Measurements from ENCODE around the gene RNU7-1. TPM values are rescaled to one million over a fixed set of nuclear protein-coding genes. Genes with fewer than 3 reads are reported as not detected.

The RNU7-1 gene
- total and polyA plus RNA-seq, 2 of the 4 experiments (the other 2 are of a cell fraction), result not detected

DNA sequence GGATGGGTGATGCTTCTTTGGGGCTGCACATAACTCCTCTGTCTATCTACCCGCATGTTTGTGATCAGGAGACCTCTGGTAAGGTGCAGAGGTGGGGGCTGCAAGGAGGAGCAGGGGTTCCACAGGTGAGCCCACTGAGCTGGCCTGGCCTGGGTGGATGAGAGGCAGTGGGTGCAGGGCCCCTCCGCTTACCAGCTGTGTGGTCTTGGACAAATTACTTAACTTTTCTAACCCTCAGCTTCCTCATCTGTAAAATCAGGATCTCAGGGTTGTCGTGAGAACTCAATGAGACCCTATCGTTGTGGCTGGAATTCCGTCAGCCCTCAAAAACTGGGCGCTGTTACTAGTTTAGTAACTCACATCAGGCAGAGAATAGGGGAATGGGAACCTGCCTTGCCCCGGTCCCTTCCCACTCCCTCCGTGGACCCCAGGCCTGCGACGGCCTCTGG lies 15.0 kb downstream of the RNU7-1 start:
- no peak for TF ChIP-seq POLR2A (IDR thresholded peaks at IDR 0.05; ENCODE audit: low read depth, low read length)
- H3K56ac ChIP-seq (ENCODE audit: extremely low read depth, insufficient read depth, low read length), result no peak overlapping the region
- no peak overlapping the region for H4K5ac ChIP-seq (ENCODE audit: low read depth, low read length)
- H2AFZ ChIP-seq (replicated peaks; ENCODE audit: low read length, poor library complexity), result peak overlapping the region; percentile 23
- no peak overlapping the region for H3K14ac ChIP-seq (replicated peaks; ENCODE audit: low read depth, low read length)
- intact Hi-C loops (cut with micrococcal nuclease) (no loop called here), dilution Hi-C loops (cut with HindIII; ENCODE audit: low sequenced_read_pairs, unreplicated experiment) (no loop called here), in situ Hi-C loops (cut with MboI; ENCODE audit: low sequenced_read_pairs) (no loop called here)
- H3K18ac ChIP-seq (ENCODE audit: low read depth, low read length), result no peak overlapping the region
- no peaks in the 10 kb centered on the region for H3K79me1 ChIP-seq (ENCODE audit: low read depth in 1 of 2, low read length in 2 of 2)
- no peak overlapping the region for H4K91ac ChIP-seq (ENCODE audit: insufficient read depth, low read depth, low read length)
- no peaks in the 10 kb centered on the region for H4K20me1 ChIP-seq (ENCODE audit: insufficient read depth, low read length)
- no peak overlapping the region for H2AK9ac ChIP-seq (replicated peaks; ENCODE audit: low read depth, low read length, poor library complexity)
- H3K27ac ChIP-seq (ENCODE audit: insufficient read depth, low read length), result no peak overlapping the region
- H3K4me1 ChIP-seq (ENCODE audit: control insufficient read depth, insufficient read depth, low read length), result peaks cover 5% of the 10 kb centered on the region; the same call in 1 of the 2 replicates
- CTCF ChIA-PET, result no interaction called here
- no peak overlapping the region for H2BK20ac ChIP-seq (ENCODE audit: low read depth, low read length)
- POLR2A ChIA-PET (ENCODE audit: unreplicated experiment), result no interaction called here
- H4K8ac ChIP-seq (ENCODE audit: low read depth in 2 of 2, low read length in 2 of 2), result no peak overlapping the region
- no peaks in the 10 kb centered on the region for H3K9me3 ChIP-seq (ENCODE audit: control insufficient read depth, insufficient read depth, low read length)
- no peak overlapping the region for H2BK5ac ChIP-seq (ENCODE audit: low read depth, low read length, poor library complexity, severe bottlenecking)
- 93% methylated on average over 5 of the region's 10 CpGs; no CpG with 5 or more reads in 1 of the 2 experiments for WGBS, 2 experiments (ENCODE audit: extremely low coverage in 2 of 2, insufficient read length in 1 of 2)
- no peak for ATAC-seq (ENCODE audit: low read depth)
- no peaks in the 10 kb centered on the region for H3K27me3 ChIP-seq (ENCODE audit: control insufficient read depth, insufficient read depth, low read length)
- no peaks in the 10 kb centered on the region for H3K36me3 ChIP-seq (ENCODE audit: control insufficient read depth, insufficient read depth, low read length)
- H2AK5ac ChIP-seq (ENCODE audit: low read depth, low read length), result no peak overlapping the region
- no peak overlapping the region for H2BK15ac ChIP-seq (ENCODE audit: low read depth, low read length)
- H3K23ac ChIP-seq (ENCODE audit: low read depth, low read length), result no peak overlapping the region
- H3K4me3 ChIP-seq (ENCODE audit: insufficient read depth, low read depth, low read length), result no peak overlapping the region
- no peak overlapping the region for H3K4me2 ChIP-seq (ENCODE audit: low read depth, low read length)
- no peak overlapping the region for H2BK120ac ChIP-seq (ENCODE audit: low read depth, low read length)
- DNase-seq, result no peak
- no peak overlapping the region for H3K9ac ChIP-seq (ENCODE audit: low read depth, low read length)
- no peak overlapping the region for H3K4ac ChIP-seq (ENCODE audit: low read depth, low read length)
- H3K9me1 ChIP-seq (ENCODE audit: insufficient read depth, low read length), result no peaks in the 10 kb centered on the region
- BruUV-seq (replicated peaks), result no TSS peak

Measured in IMR-90 (cell line).